Adrenal gland (tissue), 12 donors: ENCODE results near the gene MYH2. TPM values are rescaled to one million over a fixed set of nuclear protein-coding genes. Genes with fewer than 3 reads are reported as not detected.

Experiments
- DNase-seq, 7 donors: peaks; one replicate each; pipeline ENCODE4 v3.0.0-alpha.2; 2019 to 2020
- H3K27ac ChIP-seq, 5 donors: fragments of 200-600 bp; sonication (generic) in 4 of 5; 1 replicate in 3 of 5; 2 replicates in 2 of 5; pipeline versions ENCODE4 v1.5.1 to v1.8.0; 2016 to 2020; ENCODE audit warnings: mild to moderate bottlenecking in 1 of 5
- H3K27me3 ChIP-seq: fragments of 200-600 bp; 2 replicates; pipeline ENCODE4 v1.8.0; 2021
- H3K36me3 ChIP-seq, 2 donors: fragments of 200-600 bp; replicated peaks in 1 of 2; 1 replicate in 1 of 2; 2 replicates in 1 of 2; pipeline versions ENCODE4 v1.5.1 to v1.8.0; 2018 to 2022
- H3K4me1 ChIP-seq, 2 donors: fragments of 200-600 bp; replicated peaks in 1 of 2; 1 replicate in 1 of 2; 2 replicates in 1 of 2; pipeline versions ENCODE4 v1.5.1 to v1.8.0; 2018 to 2021
- H3K4me3 ChIP-seq, 4 donors: fragments of 200-600 bp; sonication (generic) in 3 of 4; one replicate each; pipeline ENCODE4 v1.5.1; 2016 to 2018
- H3K9me3 ChIP-seq, 3 donors: fragments of 200-600 bp; sonication (generic) in 1 of 3; replicated peaks in 1 of 3; 1 replicate in 2 of 3; 2 replicates in 1 of 3; pipeline versions ENCODE4 v1.5.1 to v1.8.0; 2016 to 2021
- POLR2A ChIP-seq, 2 donors: fragments of 450-650 bp; IDR thresholded peaks; one replicate each; pipeline ENCODE4 v1.6.1; 2017; ENCODE audit warnings: antibody characterized with exemption in 2 of 2, mild to moderate bottlenecking in 2 of 2, moderate library complexity in 1 of 2
- WGBS, 4 donors: extraction: QIAGEN DNeasy Blood & Tissue Kit in 2 of 4; methylation state at CpG; one replicate each; pipeline versions ENCODE4 v1.1.5 to v1.1.7; 2013 to 2017; 5-methylcytosine and 5-hydroxymethylcytosine counted together
- intact Hi-C, 2 donors: fragments of 100-400 bp; cut with DNase I; formaldehyde crosslinking; loops; one replicate each; pipeline versions ENCODE4 v1.14.1 to v1.15.0; 2022 to 2023
- polyA plus RNA-seq, 3 donors: library from polyadenylated mRNA; stranded (reverse); fragments of 200-250 nt in 2 of 3; fragments of 350-450 nt in 1 of 3; fragmentation: Illumina TruSeq in 1 of 3; extraction: RNeasy Lipid Tissue Mini Kit (QIAGEN cat#74804) in 1 of 3; gene quantifications; one replicate each; pipeline ENCODE4 v1.2.3, GENCODE V29; 2013 to 2014
- total RNA-seq, 9 donors: library from RNA; depleted of rRNA in 4 of 9; stranded (reverse); fragments of >200 nt in 4 of 9; fragments of 120-200 nt in 1 of 9; fragmentation: NEBNext Ultra II Directional in 1 of 9; extraction: Animal tissue kit (Norgen Biotek cat#: 25700) in 1 of 9; gene quantifications; one replicate each; pipeline versions ENCODE4 v1.1.0 to v1.2.4, GENCODE V29; 2013 to 2023
- TF ChIP-seq, protein P1 (sequence below), 6 experiments: fragments of 450-650 bp in 4 of 6; fragments of 200-600 bp in 2 of 6; sonication (generic) in 1 of 6; IDR thresholded peaks; 1 replicate in 5 of 6; 2 replicates in 1 of 6; pipeline versions ENCODE4 v1.5.1 to v1.8.0; 2016 to 2021; ENCODE audit warnings: antibody characterized with exemption in 6 of 6, mild to moderate bottlenecking in 2 of 6, moderate library complexity in 1 of 6
- donor health status: healthy with polysubstance abuse.
- donor health status: Bipolar disorder and iron deficiency.
- donor health status: DM: yes; HTN: yes; CAD: no.
- donor health status: DM: no; HTN: no; CAD: no.
- donor health status: DM: no; HTN: no; CAD: no.
- donor health status: DM: yes; HTN: yes; CAD: no.

The MYH2 gene
- total and polyA plus RNA-seq, 12 donors, result under 0.01 to 7.4 (median 0.77) TPM; not detected in 8

DNA sequence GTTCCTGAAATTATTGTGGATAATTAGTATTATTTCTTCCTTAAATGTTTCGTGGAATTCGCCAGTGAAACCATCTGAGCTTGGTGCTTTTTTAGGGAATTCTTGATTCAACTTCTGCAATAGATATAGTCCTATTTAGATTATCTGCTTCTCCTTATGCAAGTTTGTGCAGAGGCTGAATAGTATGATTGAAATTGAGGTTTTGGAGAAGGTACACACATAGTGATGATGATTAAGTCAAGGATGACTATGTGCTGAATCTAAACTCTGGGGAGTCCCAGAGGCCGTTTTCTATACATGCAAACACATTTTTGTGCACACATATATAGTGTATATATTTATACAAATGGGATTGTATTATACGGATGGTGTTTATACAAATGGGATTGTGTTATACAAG is 74.9 kb downstream of the MYH2 start:
- no peaks in the 10 kb centered on the region for H3K9me3 ChIP-seq
- H3K27ac ChIP-seq, result no peak overlapping the region

DNA sequence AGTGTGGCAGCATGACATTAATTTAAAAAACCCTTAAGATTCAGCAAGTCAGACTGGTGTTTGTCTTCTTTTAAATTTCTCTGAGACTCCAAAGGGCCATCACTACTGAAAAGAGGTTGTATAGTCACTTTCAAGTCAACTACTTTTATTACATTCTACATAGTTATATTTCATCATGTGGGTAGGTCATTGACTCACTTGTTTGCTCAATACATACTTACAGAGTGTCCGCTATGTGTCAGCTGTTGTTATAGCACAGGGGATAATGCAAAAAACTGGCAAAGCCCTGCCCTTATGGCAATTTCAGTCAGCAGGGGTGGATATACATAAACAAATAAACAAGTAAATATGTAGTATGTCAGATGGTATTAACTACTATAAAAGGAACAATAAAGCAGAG is 77.6 kb downstream of the MYH2 start:
- no peaks in the 10 kb centered on the region for H3K4me1 ChIP-seq
- 91 to 98% (median 95%) methylated on average over 1 of the region's 1 CpG for WGBS, 4 donors
- no peaks in the 10 kb centered on the region for H3K36me3 ChIP-seq
- intact Hi-C loops, result no loop called here
- H3K27me3 ChIP-seq, result no peaks in the 10 kb centered on the region
- H3K4me3 ChIP-seq, result no peak overlapping the region
- H3K9me3 ChIP-seq, result no peaks in the 10 kb centered on the region
- DNase-seq, result no peak
- H3K27ac ChIP-seq, result no peak overlapping the region
- TF ChIP-seq POLR2A (IDR thresholded peaks at IDR 0.05), result no peak
- TF ChIP-seq, protein P1, sequence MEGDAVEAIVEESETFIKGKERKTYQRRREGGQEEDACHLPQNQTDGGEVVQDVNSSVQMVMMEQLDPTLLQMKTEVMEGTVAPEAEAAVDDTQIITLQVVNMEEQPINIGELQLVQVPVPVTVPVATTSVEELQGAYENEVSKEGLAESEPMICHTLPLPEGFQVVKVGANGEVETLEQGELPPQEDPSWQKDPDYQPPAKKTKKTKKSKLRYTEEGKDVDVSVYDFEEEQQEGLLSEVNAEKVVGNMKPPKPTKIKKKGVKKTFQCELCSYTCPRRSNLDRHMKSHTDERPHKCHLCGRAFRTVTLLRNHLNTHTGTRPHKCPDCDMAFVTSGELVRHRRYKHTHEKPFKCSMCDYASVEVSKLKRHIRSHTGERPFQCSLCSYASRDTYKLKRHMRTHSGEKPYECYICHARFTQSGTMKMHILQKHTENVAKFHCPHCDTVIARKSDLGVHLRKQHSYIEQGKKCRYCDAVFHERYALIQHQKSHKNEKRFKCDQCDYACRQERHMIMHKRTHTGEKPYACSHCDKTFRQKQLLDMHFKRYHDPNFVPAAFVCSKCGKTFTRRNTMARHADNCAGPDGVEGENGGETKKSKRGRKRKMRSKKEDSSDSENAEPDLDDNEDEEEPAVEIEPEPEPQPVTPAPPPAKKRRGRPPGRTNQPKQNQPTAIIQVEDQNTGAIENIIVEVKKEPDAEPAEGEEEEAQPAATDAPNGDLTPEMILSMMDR (IDR thresholded peaks at IDR 0.05), result no peak

More for the DNA sequence above, 74.9 kb downstream of the MYH2 start:
- Histone ChIP-seq H3K4me3 (no peak overlapping the region), H3K4me1 (no peaks in the 10 kb centered on the region), H3K36me3 (no peaks in the 10 kb centered on the region), H3K27me3 (no peaks in the 10 kb centered on the region)
- WGBS, 4 donors, result 61 to 80% (median 69%) methylated on average over 4 of the region's 4 CpGs
- intact Hi-C loops, result no loop called here
- TF ChIP-seq POLR2A (IDR thresholded peaks at IDR 0.05), result no peak
- DNase-seq, result no peak

Other genes with a start within 250 kb of the MYH2 start
- not detected for gene MYH13, start 176.7 kb downstream of the MYH2 start, total RNA-seq
- gene MYH13, start 176.7 kb downstream of the MYH2 start, polyA plus RNA-seq, result not detected
- gene MYH8, start 127.7 kb downstream of the MYH2 start, total RNA-seq, result under 1 TPM in 1 of 9 donors, not detected in 8; 0.17 TPM
- not detected for gene MYH8, start 127.7 kb downstream of the MYH2 start, polyA plus RNA-seq
- gene MYH4, start 80.1 kb downstream of the MYH2 start, total RNA-seq, result not detected
- gene MYH4, start 80.1 kb downstream of the MYH2 start, polyA plus RNA-seq, result not detected
- gene MYH1, start 31.1 kb downstream of the MYH2 start, total RNA-seq, result 1 to 10 TPM in 1 of 9 donors, not detected in 8; 1.9 TPM
- gene MYH1, start 31.1 kb downstream of the MYH2 start, polyA plus RNA-seq, result under 1 TPM in 1 of 3 donors, not detected in 2; 0.07 TPM
- 1 to 10 TPM in 3 of 9 donors, under 1 TPM in 5, not detected in 1; 0.43 to 2.3 (median 0.85) TPM for gene MYH3, start 107.7 kb upstream of the MYH2 start, total RNA-seq
- gene MYH3, start 107.7 kb upstream of the MYH2 start, polyA plus RNA-seq, result 1 to 10 TPM in 2 of 3 donors, under 1 TPM in 1; 0.62 to 9.3 (median 3.9) TPM
- gene SCO1, start 147.9 kb upstream of the MYH2 start, total RNA-seq, result 10 to 100 TPM; 19.2 to 55.7 (median 35.3) TPM
- 10 to 100 TPM in 1 of 3 donors, 1 to 10 TPM in 2; 6.1 to 36.3 (median 7.9) TPM for gene SCO1, start 147.9 kb upstream of the MYH2 start, polyA plus RNA-seq
- gene ADPRM, start 147.9 kb upstream of the MYH2 start, total RNA-seq, result 10 to 100 TPM in 2 of 9 donors, 1 to 10 TPM in 7; 3.8 to 12.1 (median 8.3) TPM
- gene ADPRM, start 147.9 kb upstream of the MYH2 start, polyA plus RNA-seq, result 10 to 100 TPM in 1 of 3 donors, 1 to 10 TPM in 2; 7.5 to 11.1 (median 8.2) TPM
- gene TMEM220, start 180.4 kb upstream of the MYH2 start, total RNA-seq, result 10 to 100 TPM; 10.3 to 33.2 (median 20.7) TPM
- 10 to 100 TPM; 20.8 to 27.6 (median 24.4) TPM for gene TMEM220, start 180.4 kb upstream of the MYH2 start, polyA plus RNA-seq